HEK293 (cell line): Measurements from ENCODE around the gene LHB.

ENCODE experiments used
- CTCF ChIP-seq: fragments of 450-650 bp; formaldehyde crosslinking; IDR thresholded peaks from 2 replicates; pipeline ENCODE4 v1.5.1; 2016; ENCODE audit warnings: missing biosample characterization, missing genetic modification characterization
- ZNF114 ChIP-seq: fragments of 450-650 bp; formaldehyde crosslinking; IDR thresholded peaks from 2 replicates; pipeline ENCODE4 v1.5.0; 2017; ENCODE audit warnings: missing biosample characterization, missing genetic modification characterization

- TF ChIP-seq CTCF (no peak), ZNF114 (no peak)
Measured at GRCh38 chr19:48992581-48993174, 24.2 kb downstream of the LHB start.
